Melanocyte of skin (primary cell): ENCODE data around the gene HSD17B12. TPM values are rescaled to one million over a fixed set of nuclear protein-coding genes. Genes with fewer than 3 reads are reported as not detected.

Experiments
- small RNA-seq, 2 donors: library from RNA; depleted of rRNA; stranded (forward); fragments of <200 nt; gene quantifications; one replicate each; pipeline ENCODE3, GENCODE V24; 2012
- total RNA-seq, 2 donors: library from RNA; depleted of rRNA; stranded (reverse); fragments of >200 nt; gene quantifications; 2 replicates each; pipeline ENCODE4 v1.2.3, GENCODE V29; 2012

Gene HSD17B12
- total RNA-seq: 100 to 1,000 TPM; 109 to 137 TPM

DNA sequence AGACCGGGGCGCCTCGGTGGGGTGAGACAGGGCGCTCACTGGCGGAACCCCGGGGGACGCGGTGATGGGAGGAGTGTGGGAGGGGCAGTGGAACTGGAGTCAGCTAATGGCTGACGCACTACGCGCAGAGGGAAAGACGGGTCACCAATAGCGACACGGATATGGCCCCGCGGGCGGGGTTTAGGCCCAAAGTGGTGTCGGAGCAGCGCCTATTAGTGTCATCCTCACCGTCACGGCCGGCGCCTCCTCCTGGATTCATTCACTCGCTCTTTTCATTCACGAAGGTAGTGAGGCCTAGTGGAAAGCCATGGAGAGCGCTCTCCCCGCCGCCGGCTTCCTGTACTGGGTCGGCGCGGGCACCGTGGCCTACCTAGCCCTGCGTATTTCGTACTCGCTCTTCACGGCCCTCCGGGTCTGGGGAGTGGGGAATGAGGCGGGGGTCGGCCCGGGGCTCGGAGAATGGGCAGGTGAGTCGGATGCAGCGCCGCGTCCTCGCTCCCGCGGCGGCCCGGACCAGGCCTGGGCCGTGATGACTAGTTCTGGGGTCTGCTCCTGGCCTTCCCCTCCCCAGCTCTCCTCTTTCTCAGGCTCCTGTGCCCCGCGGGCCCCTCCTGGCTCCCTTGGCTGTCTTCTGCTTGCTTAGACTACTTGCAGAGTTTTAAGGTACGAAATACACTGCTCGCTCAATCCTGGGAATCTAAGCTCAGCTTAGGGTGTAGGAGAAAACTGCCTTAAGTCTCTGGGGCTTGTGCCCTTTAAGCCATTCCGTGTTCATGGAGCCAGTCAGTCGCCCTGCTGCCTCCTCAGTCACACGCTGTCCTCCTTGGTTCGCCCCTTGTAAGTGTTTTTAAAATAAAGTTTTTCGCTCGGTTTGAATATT lies at the start of gene HSD17B12:
TSS of gene HSD17B12 (plus strand) at position 218 of the 880 bp plus-strand sequence. CDS start at position 308, 90 bp downstream.

GRCh38 chr11:43880640-43881159 lies 200.2 kb downstream of the HSD17B12 start, which contains the start of gene ALKBH3:
Gene ALKBH3 (plus strand): TSS chr11:43880831. CDS start chr11:43882653, 1,822 bp downstream.

Small RNAs within 50 kb of the gene (small RNA-seq; reads per million reads assigned to genes)
- gene PHBP2 (0 reads per million in 2 donors), gene RPL23AP63 (0 reads per million in 2 donors)

Other genes with a start within 250 kb of the HSD17B12 start
- 10 to 100 TPM; 52.0 to 58.2 TPM for gene ALKBH3, start 200.1 kb downstream of the HSD17B12 start, total RNA-seq